ENCODE results near the gene SLC38A10.

SLC38A10 gene

GRCh38 chr17:81197409-81197795 is 97.7 kb downstream of the SLC38A10 start:
- Histone ChIP-seq H3K4me3 (ENCODE audit: low read length) (no peak overlapping the region), H3K9ac (ENCODE audit: low read depth, low read length) (no peak overlapping the region), H3K27ac (ENCODE audit: low read length) (no peak overlapping the region), H3K36me3 (ENCODE audit: insufficient read depth, low read depth, low read length) (peaks cover 16% of the 10 kb centered on the region), H3K9me3 (ENCODE audit: insufficient read depth, low read depth, low read length) (no peaks in the 10 kb centered on the region), H3K4me1 (ENCODE audit: insufficient read depth, low read length) (no peaks in the 10 kb centered on the region), H3K27me3 (ENCODE audit: insufficient read depth, low read length) (no peaks in the 10 kb centered on the region)

- Histone ChIP-seq H3K27me3 (ENCODE audit: insufficient read depth, low read length) (no peaks in the 10 kb centered on the region), H3K36me3 (ENCODE audit: insufficient read depth, low read depth, low read length) (peaks cover 16% of the 10 kb centered on the region), H3K4me3 (ENCODE audit: low read length) (no peak overlapping the region), H3K9me3 (ENCODE audit: insufficient read depth, low read depth, low read length) (no peaks in the 10 kb centered on the region), H3K27ac (ENCODE audit: low read length) (no peak overlapping the region), H3K9ac (ENCODE audit: low read depth, low read length) (no peak overlapping the region), H3K4me1 (ENCODE audit: insufficient read depth, low read length) (no peaks in the 10 kb centered on the region)
These were observed 98.3 kb downstream of the SLC38A10 start for GRCh38 chr17:81196505-81197408.

GRCh38 chr17:81195941-81196495 is 99.1 kb downstream of the SLC38A10 start:
- Histone ChIP-seq H3K27me3 (ENCODE audit: insufficient read depth, low read length) (no peaks in the 10 kb centered on the region), H3K4me3 (ENCODE audit: low read length) (no peak overlapping the region), H3K9me3 (ENCODE audit: insufficient read depth, low read depth, low read length) (no peaks in the 10 kb centered on the region), H3K36me3 (ENCODE audit: insufficient read depth, low read depth, low read length) (peaks cover 12% of the 10 kb centered on the region), H3K9ac (ENCODE audit: low read depth, low read length) (no peak overlapping the region), H3K4me1 (ENCODE audit: insufficient read depth, low read length) (no peaks in the 10 kb centered on the region), H3K27ac (ENCODE audit: low read length) (no peak overlapping the region)

Measured in iPS-20b (cell line).